Left colon (tissue), 2 donors: ENCODE results near the gene CHKA. TPM values are rescaled to one million over a fixed set of nuclear protein-coding genes. Genes with fewer than 3 reads are reported as not detected.

Experiments
- ATAC-seq: fragments of 200-7000 bp; cut with Tn5 transposase; one replicate; pipeline ENCODE4 v1.9.1; 2020; ENCODE audit warnings: mild to moderate bottlenecking, moderate library complexity
- DNase-seq, 2 donors: peaks; one replicate each; pipeline ENCODE4 v3.0.0-alpha.2; 2020
- intact Hi-C, 2 donors: fragments of 100-400 bp; cut with DNase I in 1 of 2; cut with micrococcal nuclease in 1 of 2; formaldehyde crosslinking; loops; one replicate each; pipeline versions ENCODE4 v1.11.2 to v1.14.0; 2022; cut with DNase I, micrococcal nuclease
- total RNA-seq, 2 donors: library from RNA; stranded (reverse); fragmentation: NEBNext Ultra II Directional; extraction: Animal tissue kit (Norgen Biotek cat#: 25700); gene quantifications; one replicate each; pipeline ENCODE4 v1.2.1, GENCODE V29; 2021
- donor health status: DM: no; HTN: no; CAD: no.
- donor health status: DM: yes; HTN: yes; CAD: no.

CHKA gene
- total RNA-seq, 2 donors from 2014 or later, result 47.6 to 87.4 TPM

DNA sequence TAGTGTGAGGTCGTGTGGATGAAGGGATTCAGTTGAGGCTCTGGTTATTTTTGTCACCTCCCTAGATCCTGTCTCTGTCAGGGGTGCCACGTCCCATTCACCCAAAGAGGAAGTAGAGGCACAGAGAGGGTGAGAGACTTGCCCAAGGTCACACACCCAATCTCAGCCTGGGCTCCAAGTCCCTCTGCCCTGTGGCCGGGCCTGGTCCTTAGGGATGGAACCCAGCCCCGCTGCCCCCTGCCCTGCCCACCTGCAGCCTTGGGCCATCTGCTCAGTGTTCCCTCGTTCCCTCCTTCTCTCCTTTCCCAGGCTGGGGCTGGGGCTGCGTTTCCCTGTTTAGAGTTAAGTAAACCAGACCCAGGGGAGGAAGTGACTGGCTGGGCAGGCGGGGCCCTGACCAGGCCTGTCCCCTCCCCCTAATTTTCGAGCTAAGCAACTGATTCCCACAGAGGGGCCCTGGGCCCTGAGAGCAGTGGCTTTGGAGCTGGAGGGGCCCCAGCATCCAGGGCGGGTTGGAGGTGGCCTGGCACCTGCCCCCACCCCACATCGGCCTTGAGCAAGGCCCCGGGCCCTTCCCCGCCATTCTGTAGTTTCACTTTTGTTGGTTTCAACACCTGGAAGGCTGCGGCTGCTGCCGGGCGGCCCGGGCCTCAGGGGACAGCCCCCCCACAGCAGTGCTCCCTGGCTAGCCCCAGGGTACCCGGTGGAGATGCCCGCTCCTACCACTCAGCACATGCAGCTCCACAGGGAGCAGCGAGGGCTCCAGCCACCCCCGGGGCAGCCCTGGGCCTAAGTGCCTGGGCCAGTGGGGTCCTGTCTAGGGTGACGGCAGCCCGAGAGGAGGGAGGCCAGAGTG is 80.9 kb downstream of the CHKA start:
- DNase-seq (peak; percentile 76 to 78), ATAC-seq (peak; percentile 49)
- intact Hi-C loops, result no loop called here

DNA sequence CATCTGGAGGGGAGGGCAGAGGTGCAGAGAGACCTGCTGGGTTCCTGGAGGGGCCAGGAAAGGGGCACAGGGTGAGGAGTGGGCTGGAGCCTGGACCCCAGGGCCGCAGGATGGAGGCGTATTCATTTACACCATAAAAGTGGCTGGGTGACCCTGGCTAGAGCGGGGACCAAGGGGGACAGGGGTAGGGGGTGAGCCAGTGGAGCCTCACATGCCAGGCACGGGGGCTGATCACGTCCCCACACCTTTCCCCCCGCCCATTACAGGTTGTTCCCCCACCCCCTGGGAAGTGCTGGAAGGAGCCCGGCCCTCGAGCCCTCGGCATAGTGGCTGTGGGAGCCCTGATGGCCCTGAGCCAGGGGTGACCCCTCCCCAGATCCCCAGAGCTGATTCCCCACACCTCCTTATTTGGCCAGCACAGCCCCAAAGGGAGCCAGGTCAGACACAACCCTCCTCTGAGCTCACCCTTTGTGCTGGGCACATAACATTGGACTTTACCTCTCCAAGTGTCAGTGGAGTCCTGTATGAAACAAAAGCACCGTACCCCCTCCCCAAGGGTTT is 81.6 kb downstream of the CHKA start:
- peak in 1 of 2 donors; percentile 44 for DNase-seq
- ATAC-seq, result peak; percentile 36
- intact Hi-C loops, result no loop called here

DNA sequence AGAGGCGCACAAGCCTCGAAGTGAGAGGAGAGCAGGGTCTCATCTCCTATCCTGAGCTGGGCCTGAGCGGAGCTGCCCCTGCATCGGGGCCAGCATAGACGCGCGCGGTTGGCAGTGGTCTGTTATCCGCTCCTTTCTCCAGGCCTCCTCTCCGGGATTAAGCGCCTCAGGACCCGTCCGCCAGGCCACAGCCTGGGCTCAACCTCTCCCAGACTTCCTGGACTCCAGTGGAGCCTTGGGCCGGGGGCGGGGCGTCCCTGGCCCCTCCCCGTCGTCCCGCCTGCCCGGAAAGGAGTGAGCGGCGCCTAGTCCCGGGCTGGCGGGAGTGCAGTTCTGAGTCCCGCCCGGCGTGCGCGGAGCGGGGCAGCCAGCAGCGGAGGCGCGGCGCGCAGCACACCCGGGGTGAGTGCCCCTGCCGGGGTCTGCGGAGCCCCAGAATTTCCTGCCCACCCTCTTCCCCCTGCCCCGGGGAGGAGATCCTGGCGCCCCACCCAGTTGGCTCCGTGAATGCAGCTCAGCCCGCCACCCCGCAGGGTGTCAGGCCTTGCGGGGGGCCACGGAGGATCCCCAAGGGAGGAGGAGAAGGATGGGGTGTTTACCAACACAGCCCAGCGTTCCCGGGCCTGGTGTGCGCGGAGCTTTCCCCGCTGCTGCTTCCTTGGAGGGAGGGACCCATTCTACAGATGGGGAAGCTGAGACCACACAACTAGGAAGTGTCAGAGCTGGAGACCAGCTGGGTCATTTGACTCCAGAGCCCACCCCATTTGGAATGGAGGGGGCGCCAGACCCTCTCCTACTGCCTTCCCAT is 82.3 kb downstream of the CHKA start, which contains the start of gene TCIRG1:
Gene TCIRG1, plus strand, starts transcription at position 308 of the 808 bp plus-strand sequence. CDS start 2,247 bp downstream, outside the sequence.
- intact Hi-C loops, result no loop called here
- peak; percentile 84 for ATAC-seq
- DNase-seq, result peak; percentile 90

DNA sequence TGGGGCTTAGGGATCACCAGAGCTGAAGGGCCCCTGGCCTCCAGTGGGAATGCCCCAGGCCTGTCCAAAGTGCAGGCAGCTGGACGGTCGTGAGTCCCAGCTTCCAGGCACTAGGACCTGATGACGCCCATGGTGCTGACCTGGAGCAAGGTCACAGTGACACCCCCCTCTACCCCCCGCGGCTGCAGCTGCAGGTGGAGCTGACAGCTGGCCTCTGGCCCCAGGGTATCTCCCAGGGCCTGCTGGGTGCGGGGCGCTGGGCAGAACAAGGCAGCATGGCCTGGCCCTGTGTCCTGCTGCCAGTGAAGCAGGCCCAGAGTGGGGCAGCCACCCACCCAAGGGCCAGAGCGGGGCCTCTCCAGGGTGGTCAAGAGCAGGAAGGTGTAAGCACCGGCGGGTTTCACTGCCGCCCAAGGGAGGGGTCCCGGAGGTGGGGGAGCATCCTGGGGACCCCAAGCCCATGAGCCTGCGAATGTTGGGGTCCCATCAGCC is 82.9 kb downstream of the CHKA start:
- ATAC-seq (peak; percentile 3), DNase-seq (peak in 1 of 2 donors; percentile 41)
- intact Hi-C loops, result no loop called here

DNA sequence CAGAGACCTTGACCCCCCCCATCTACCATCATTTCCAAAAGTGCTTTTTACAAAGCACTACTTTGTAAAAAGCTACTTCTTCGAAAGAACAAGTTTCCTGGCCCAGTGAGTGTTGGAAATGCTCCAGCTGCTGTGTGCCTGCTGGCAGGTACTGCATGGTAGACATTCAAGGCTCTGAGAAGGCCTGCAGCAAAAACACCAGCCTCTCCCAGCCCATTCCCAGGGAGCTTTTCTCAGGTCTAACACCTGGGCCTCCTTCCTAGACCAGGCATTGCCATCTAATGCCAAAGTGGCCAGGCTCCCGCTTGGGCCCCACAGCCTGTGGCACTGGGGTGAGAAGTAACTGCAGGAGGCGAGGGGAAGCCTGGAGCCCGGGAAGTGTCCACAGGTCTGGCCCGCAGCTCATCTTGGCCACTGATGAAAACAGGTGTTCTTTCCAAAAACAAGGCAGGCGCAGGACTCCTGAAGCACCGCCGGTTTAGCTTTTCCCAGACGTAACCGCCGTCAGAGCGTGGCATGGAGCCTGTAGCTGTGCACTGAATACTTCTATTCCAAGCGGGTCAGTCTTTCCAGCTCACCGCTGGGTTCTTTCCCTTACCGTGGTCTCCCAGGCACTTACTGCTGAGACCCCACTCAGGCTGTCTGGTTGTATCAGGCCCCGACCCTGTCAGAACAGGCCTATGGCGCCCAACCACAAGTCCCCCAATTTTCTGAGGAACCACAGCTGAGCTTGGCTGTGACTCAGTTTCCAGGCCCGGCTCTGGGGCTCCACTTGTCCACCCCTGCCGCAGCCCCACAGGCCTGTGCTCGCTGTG is 83.6 kb downstream of the CHKA start:
- intact Hi-C loops, result no loop called here
- DNase-seq (peak; percentile 16 to 25), ATAC-seq (no peak)

DNA sequence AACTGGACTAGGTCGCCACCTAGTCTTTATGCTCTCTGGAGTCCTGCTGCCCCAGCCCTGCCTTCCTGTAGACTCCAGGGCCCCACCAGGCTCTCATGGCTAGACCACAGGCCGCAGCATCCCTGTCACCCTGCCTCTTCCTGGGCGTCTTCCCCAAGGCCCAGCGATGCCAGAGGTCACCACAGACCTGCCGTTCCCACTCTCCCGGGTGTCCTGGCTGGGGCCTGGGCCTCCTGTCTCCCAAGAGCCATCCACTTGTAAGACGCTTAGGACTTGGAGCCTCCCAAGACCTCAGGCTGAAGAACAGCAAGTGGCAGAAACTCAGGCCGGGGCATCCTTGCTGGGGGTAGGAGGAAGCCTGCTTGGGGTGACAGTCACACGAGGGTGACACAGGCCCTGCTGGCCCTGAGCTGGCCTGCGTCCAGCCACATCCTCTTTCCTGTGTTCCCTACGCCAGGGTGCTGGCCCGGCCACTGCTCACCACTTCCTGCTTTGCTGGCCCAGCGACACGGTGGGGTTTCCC is 84.4 kb downstream of the CHKA start:
- ATAC-seq (no peak), DNase-seq (peak; percentile 49 to 73)
- intact Hi-C loops, result no loop called here

DNA sequence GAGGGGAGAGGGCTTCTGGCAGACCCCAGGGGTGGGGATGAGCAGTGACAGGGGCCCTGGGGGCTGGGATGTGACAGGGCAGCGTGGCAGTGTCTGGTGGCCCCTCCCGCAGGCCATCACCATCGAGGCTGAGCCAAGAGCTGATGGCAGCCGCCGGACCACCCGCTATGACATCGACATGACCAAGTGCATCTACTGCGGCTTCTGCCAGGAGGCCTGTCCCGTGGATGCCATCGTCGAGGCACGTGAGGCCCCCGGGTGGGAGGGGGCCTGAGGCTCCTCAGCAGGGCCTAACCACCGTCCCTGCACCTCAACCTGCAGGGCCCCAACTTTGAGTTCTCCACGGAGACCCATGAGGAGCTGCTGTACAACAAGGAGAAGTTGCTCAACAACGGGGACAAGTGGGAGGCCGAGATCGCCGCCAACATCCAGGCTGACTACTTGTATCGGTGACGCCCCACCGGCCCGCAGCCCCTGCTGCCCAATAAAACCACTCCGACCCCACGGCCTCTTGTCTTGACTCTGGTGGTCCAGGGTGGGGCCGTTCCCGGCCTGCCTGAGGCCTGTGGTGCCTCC is 85.0 kb downstream of the CHKA start:
- no peak for DNase-seq
- intact Hi-C loops, result no loop called here
- no peak for ATAC-seq

DNA sequence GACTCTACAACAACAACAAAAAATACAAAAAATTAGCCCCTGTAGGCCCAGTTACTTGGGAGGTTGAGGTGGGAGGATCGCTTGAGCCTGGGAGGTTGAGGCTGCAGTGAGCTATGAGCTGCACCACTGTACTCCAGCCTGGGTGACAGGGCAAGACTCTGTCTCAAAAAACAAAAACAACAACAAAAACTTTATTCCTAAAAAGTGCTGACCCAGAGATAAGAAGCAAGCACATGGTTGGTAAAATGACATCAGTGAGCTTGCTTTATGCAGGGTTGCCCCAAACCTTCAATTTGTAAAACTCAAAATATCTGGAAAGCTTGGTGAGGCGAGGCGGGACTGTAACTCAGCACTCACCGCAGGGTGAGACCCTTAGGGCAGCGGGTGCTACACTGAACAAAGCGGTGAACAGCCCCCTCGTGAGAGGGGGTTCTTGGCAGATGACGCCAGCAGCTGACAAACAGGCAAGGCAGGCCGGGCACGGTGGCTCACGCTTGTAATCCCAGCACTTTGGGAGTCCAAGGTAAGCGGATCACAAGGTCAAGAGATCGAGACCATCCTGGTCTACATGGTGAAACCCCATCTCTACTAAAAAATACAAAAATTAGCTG is 85.8 kb downstream of the CHKA start:
- ATAC-seq, result no peak
- no peak for DNase-seq
- intact Hi-C loops, result no loop called here

DNA sequence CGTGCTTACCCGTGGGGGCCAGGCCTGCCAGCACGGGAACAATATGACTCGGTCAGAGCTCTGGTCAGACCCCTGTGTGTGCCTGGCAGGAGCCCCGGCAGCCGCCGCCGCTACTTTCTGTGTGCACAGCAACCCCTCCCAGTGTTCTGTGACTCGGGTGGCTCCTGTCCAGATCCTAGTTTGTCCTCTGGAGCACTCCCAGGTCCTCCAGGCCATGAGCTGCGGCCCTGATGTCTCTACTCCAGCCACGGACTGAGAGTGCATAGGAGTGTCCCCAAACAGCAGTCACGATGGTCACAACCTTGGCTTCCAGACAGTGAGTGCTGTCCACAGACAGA is 87.5 kb downstream of the CHKA start:
- intact Hi-C loops, result no loop called here
- DNase-seq (no peak), ATAC-seq (no peak)

DNA sequence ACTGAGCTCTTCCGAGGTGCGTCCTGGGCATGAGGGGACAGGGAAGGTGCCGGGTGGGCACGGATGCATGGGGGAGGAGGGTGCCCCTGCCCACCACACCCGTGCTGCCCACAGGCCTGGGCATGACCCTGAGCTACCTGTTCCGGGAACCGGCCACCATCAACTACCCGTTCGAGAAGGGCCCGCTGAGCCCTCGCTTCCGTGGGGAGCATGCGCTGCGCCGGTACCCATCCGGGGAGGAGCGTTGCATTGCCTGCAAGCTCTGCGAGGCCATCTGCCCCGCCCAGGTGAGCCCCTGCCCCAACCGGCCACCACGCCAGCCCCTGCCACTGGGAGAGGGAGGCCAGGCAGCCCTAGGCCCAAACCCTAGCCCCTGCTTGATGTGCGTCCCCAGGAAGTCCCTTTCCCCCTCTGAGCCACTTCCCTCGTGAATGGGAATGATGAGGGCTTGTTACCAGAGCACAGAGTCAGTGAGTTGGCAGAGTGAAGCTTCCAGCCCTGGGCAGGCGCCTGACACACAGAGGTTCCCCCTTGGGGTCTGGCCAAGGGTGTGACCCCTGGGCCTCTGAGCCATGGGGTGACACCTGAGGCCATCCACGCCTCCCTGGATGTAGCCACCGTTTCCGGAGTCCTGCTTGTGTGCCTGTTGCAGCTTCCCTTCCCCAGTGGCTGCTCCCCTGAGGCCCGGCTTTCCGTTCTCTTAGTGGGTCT is 88.0 kb downstream of the CHKA start:
- no peak for DNase-seq
- ATAC-seq, result no peak
- intact Hi-C loops, result no loop called here

DNA sequence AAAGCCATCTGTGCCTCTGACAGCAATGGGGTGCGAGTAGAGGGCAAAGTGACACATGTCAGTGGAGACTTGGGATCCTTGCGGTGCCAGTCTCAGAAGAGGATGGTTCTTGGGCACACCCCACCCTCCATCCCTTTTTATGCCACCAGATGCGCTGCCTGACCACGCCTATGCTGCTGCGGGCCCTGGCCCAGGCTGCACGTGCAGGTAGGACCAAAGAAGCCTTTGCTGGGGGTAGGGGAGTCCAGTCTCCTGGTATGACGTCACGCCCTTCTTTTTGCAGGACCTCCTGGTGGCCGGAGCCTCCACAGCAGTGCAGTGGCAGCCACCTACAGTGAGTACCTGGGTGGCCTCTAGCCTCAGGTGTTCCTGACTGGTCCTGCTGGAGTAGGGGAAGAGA is 89.2 kb downstream of the CHKA start:
- ATAC-seq (no peak), DNase-seq (no peak)
- intact Hi-C loops, result no loop called here

DNA sequence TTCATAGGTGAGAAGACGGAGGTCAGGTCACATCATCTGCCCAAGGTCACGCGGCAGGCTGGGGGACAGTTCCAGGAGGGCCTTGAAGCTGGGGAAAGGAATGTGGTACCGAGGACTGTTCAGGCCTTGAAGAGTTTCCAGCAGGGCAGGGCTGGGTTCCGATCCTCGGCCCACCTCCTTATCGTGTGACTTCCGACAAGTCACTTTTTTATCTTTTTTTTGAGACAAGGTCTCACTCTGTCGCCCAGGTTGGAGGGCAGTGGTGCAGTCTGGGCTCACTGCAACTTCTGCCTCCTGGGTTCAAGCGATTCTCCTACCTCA is 90.1 kb downstream of the CHKA start:
- intact Hi-C loops, result no loop called here
- DNase-seq (peak in 1 of 2 donors; percentile 37), ATAC-seq (peak; percentile 32)

DNA sequence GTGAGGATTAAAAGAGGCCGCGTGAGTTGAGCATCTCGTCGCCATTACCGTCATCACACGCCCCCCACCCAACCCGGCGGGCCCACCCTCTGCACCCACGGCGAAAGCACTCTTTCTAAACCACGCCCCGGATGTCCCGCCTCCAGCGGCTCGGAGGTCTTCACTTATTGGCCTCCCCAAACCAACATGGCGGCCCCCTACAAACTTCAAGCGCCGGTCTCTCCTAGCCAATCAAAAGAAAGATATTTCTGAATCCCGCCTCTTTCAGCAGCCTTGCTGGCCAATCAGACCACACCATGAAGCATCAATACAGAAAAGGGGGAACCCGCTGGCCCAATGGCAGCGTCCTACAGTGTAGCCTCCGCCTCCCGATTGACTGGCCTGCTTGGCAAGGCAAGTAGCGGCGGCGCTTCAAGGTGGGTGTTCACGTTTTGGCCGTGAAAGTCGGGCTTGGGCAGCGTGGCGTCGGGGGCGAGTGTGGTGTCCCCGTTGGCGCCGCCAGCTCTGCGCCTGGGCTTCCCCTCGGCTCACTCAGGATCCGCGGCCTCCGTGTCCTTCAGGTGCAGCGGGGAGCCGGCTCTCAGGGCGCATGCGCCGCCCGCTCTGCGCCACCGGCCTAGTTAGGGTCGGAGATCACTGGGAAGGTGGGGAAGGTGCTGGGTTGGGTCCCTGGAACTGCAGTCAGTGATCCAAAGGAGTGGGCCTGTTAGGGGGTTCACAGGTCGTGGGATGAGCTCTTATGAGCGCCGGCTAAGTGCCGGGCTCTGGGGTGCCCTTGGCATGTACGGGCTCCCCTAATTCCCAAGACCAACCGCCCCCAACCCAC is 90.7 kb downstream of the CHKA start, which contains the start of gene NDUFS8:
Gene NDUFS8, plus strand, starts transcription at position 364 of the 826 bp plus-strand sequence. CDS start 1,471 bp downstream, outside the sequence.
- DNase-seq, result peak; percentile 97 to 99
- ATAC-seq, result peak; percentile 91
- intact Hi-C loops, result no loop called here

DNA sequence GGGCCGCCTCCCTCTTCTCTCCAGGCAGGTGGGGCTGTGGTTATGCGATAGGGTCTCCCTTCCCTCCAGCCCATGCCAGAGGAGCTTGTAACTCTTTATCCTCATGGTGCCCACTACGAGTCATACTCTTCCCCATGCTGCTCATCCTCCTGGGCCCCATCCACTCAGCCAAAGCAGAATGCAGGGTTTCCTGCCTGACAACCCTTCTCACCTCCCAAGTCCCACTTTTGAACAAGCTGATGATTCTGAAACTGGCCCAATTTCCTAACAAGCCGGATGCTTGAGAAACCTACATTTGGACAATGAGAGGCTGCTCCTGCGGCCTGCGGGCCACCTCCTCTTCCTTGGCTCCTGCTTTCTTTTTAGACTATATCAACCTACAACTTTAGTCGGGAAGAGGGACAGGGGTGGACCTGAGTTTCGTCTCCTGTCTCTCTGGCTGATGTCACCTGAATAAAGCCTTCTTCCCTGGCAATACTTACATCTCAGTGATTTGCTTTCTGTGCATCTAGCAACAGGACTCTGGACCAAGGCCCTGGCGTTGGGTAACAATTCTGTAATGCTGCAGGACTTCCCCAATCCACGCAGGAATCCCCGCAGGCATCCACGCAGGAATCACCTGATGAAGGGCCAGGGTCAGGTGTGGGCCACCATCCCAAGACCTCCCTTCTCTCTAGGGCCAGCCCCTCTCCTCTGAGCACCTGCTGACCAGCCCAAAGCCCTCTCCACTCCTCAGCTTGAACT is 92.2 kb downstream of the CHKA start:
- ATAC-seq, result no peak
- DNase-seq, result no peak
- intact Hi-C loops, result no loop called here

DNA sequence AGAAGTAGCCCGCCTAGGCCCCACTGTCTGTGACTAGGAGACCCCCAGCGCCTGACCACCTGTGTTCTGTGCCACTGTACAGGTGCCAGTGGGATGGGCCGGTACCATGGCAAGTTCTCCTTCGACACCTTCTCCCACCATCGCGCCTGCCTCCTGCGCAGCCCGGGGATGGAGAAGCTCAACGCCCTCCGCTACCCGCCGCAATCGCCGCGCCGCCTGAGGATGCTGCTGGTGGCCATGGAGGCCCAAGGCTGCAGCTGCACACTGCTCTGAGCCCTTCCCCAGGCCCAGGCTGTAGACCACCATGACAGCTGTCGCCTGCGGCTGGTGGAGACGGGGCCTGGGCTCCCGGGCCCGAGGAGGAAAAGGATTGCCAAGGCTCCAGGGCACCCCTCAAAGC is 93.5 kb downstream of the CHKA start:
- DNase-seq (no peak), ATAC-seq (no peak)
- intact Hi-C loops, result no loop called here
